COLO668 (cell line): ENCODE measurements around the gene ADCYAP1R1.

Experiments used
- DNase-seq: peaks from one replicate; lab custom pipeline; 2025; ENCODE audit not compliant: unreplicated experiment; lab: John Stamatoyannopoulos, UW

The ADCYAP1R1 gene

GRCh38 chr7:31066516-31067130, 14.5 kb downstream of the ADCYAP1R1 start:
- no peak for DNase-seq

GRCh38 chr7:31067491-31067890, 15.4 kb downstream of the ADCYAP1R1 start:
- no peak for DNase-seq

- DNase-seq: no peak
These were observed 16.0 kb downstream of the ADCYAP1R1 start for GRCh38 chr7:31068006-31068675.

DNA sequence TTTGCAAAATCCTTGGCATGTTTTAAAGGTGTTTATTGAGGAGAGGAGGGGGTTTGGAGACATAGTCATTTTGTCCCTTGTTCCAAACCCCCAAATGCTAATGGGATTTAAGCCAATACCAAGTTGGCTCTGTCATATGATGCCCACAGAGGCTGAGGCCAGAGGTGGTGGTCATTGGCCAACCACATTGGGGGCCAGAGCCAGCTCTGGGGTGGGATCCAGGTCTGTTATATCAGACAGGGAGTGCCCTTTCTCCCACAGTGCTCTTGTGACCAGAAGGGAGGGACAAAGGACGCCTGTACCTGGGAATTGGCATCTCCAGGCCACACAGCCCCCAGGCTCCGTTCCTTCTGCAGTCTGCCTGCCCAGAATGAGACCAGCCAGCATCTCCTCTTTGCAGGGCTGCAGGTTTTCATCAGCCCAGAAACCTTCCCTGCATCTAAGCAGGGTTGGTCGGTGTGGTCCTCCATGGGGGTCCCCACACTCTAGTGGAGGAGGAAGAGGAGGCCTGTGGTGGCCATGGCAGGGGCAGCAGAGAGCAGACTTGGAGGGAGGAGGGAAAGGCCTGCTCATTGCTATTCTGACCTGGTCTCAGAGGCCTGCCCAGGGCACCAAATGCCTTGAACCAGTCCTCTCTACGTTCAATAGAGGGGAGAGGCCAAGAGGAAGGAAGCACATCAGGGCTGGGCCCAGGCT, 17.9 kb downstream of the ADCYAP1R1 start:
- no peak for DNase-seq

DNA sequence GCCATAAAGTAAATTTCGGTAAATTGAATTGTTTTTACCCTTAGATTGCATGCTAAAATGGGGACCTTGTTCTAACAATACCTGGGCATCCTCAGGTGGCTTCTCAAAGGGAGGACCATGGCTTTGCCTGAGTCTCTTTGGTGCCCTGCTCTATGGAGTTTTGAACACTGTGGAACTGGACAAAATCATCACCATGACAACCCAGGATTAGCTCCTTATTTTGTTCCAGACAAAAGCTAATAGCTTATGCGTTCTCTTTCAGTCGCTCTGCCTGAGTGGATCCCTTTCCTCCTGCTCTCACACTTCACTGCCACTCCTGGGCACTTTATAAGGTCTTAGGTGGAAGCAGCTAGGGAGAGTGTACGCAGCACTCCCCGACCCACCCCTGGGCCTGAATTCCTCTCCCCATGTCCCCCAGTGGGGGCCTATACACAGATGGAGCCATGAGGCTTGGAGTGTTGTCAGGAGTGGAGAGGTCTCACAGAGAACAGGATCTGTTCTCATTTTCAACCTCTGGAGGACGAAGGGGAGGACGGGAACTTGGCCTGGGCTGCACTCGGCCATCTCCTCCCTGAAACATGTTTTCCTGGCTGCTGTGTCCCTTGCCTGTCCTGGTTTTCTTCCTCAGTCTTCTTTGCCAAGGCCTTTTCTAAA, 19.0 kb downstream of the ADCYAP1R1 start:
- DNase-seq: no peak

GRCh38 chr7:31071645-31072029, 19.5 kb downstream of the ADCYAP1R1 start:
- DNase-seq: no peak

DNA sequence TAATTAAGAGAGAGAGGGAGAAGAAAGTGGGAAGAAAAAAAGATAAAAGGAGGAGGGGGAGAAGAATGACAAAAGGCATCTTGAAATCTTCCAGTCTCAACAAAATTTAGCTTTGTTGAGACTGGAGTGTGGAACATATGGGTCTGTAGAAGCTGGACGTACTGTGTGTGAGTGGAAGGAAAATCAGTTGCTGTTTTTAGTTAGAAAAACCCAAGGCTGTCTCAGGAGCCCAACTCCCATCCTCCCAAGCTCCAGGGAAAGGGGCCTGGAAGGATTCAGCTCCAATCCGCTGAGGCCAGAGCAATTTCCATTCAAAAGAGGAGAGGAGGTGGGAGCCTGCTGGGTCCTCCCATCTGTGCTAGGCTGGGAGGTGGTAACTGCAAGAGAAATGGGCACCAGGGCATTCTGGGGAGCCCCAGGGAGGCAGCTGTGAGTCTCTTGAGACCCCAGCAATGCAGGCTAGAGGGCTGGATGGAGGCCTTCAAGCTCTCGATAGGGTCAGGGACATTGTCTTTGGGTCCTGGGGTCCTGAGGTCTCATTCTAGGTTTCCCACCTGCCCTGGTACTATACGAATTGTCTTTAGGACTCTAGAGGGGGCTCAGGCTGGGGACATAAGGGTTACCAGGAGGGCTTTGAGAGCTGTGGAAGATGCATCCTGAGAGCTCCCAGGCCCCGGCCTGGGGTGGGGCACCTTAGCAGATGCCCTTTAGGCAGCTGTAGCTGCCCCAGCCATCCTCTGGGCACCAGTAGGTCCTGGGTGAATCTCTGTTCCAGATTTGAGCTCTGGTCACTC, 21.4 kb downstream of the ADCYAP1R1 start:
- DNase-seq: no peak

DNA sequence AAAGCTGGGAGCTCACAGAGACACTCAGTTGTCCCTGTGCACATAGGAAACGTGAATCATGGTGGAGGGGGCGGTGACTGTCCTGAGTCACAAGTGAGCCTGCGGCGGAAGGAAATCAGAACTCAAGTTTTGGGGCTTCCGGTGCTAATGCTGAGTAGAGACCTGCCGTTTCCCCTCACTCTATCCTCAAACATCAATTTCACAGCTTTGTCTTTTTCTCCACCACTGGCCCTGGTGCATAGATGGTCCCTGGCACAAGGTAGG, 21.9 kb downstream of the ADCYAP1R1 start:
- no peak for DNase-seq

DNA sequence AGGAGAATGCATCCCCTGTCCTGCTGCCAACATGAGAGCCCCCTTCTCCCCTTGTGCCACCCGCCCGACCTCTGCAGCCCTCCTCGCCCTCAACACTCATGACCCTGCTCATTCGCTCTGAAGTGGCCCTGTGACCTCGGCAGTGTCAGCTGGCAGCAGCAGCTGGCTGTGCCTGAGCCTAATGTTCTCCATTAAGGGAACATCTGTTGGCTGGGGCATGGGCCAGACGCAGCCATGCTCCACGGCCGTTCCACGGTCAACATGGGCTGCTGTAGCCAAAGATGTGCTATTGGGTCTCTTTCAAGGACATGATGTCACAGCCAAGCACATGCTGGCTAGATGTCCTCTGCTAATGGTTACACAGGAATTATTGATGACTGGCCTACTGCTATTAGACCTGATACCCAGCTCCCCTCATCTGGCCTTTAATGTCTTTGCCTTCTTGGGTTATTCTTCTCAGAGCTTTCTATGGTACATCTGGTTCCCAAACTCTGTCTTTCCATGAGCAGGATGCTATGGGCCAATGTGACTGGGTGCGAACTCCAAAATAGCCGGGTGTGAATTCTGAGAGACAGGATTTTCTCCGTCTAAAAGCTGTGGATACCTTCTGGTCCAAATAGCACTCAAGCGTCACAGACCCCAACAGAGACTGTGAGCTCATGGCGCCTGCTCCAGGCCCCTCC, 22.4 kb downstream of the ADCYAP1R1 start:
- no peak for DNase-seq

DNA sequence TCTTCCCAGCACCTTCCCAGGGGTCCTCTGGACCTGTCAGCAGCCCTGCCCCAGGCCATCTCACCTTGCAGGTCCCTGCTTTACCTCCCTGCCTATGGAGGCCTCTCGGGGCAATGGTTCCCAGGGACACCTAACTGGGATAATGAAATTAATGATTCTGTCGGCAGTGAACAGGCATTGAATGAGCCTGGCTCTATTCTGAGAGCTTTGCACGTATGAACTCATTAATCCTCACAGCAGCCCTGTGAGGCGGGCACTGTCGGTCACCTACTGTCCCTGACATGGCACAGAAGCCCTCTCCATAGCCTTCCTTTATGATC, 22.9 kb downstream of the ADCYAP1R1 start:
- DNase-seq: no peak

- no peak for DNase-seq
These were observed 23.9 kb downstream of the ADCYAP1R1 start for GRCh38 chr7:31076051-31076450.

- DNase-seq: no peak
These were observed 24.7 kb downstream of the ADCYAP1R1 start for GRCh38 chr7:31076641-31077310.

DNA sequence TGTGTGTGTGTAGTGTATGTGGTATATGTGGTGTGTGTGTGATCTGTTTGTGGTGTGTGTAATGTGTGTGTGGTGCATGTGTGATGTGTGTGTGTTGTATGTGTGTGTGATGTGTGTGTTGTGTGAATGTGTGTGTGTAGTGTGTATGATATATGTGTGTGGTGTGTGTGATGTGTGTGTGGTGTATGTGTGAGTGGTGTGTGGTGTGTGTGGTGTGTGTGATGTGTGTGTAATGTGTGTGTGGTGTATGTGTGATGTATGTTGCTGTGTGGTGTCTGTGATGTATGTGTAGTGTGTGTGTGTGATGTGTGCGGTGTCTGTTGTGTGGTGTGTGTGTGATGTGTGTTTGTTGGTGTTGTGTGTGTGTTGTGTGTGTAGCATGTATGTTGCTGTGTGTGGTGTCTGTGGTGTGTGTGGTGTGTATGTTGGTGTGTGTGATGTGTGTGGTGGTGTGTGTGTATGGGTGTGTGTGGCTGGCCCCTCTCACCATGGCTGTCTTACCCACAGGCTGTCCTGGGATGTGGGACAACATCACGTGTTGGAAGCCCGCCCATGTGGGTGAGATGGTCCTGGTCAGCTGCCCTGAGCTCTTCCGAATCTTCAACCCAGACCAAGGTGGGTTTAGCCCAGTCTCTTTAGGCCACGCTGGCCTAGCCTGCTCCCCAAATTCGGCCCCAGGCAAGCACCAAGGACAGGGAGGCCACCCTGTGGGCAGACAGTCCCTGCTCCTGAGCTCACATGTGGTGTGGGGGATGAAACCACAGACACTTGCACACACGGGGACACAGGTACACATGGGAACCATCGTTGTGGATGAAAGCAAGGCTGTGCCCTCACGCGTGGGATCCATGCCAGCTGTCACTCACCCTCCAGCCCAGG, 25.6 kb downstream of the ADCYAP1R1 start:
- DNase-seq: no peak

- DNase-seq: no peak
These were observed 26.4 kb downstream of the ADCYAP1R1 start for GRCh38 chr7:31078363-31078990.

- DNase-seq: no peak
These were observed 27.2 kb downstream of the ADCYAP1R1 start for GRCh38 chr7:31079126-31079823.

DNA sequence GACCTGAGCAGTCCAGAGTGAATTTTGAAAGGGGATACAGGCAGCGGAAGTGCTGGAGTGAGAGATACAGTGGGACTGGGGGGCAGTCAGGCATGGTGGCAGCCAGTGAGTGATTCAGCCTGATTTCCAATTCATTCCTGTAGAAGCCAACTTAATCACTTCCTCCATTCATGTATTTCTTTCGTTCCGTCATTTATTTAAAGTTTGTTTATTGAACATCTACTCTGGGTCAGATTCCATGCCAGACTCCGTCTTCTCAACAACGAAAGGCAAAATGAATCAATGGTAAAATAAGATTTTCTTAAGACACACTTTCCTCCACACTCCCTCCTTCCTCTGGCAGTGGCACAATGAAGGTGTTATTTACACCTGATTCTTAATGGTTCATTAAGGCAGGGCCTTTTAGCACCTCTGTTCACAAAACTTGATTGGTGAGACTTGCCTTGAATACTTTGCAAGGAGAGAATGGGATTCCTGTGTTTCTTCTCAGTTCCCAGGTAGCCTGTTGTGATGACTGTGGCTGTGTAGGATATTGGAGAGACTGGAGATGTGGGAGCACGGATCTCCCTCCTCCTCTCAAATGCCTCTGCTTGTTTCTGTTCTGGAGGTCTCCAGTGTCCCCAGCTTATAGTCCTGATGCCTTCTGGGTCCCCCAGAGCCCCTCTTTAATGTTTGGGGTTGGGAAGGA, 27.9 kb downstream of the ADCYAP1R1 start:
- no peak for DNase-seq

GRCh38 chr7:31080763-31081162, 28.7 kb downstream of the ADCYAP1R1 start:
- no peak for DNase-seq

DNA sequence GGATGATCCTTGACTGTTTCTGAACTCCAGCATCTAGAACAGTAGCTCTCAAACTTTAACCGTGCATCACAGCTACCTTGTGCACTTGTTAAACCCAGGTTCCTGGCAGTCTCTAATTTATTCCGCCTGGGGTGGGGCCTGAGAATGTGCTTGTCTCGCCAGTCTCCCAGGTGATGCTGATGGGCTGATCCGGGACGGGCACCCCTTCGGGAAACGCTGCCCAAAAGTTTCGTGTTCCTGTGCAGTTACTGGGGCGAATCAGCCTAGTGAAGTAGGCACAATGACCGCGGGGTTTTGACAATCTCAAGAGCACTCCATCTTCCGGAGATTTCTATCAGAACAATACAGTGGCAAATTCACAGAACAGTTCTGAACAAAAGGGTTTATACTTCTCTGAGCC, 29.9 kb downstream of the ADCYAP1R1 start:
- no peak for DNase-seq
